ENCODE measurements around the gene ERRFI1.

Gene ERRFI1

DNA sequence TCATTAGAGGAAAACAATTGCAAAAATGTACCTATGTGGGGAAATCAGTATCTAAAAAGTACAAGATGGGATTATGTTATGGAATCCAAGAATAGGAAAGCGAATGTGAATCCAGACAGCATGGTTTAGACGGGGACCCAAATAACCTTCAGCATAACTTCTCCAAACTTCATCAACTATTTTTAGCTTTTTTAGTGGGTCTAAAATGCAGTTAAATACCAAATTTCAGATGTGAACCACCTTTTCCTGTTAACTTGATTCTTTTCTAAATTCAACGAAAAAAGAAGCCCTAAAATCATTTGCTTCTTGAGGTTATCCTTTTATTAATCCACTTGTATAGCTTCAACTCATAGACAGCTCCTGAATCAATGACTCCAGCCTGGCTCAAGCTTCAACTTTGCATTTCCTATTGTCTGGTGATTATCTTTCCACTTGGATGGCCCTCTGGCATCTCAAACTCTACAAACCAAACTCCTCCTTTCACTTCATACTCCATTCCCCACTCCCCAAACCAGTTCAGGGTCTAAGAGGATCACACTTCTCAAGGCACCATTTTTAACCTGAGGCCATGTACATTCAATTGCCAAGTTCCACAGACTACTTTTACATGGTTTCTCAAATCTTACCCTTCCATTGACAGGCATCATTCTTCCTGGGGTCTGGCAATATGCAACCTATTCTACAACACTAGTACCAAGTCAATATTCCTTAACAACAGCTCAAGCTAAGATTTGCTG, 7.4 kb downstream of the ERRFI1 start:
- DNase-seq (ENCODE audit: low read depth in 2 of 2) = no peak

GRCh38 chr1:8017495-8018197, 8.5 kb downstream of the ERRFI1 start:
- DNase-seq (ENCODE audit: low read depth in 2 of 2) = no peak

GRCh38 chr1:8016895-8017241, 9.2 kb downstream of the ERRFI1 start:
- no peak for DNase-seq (ENCODE audit: low read depth in 2 of 2)

DNA sequence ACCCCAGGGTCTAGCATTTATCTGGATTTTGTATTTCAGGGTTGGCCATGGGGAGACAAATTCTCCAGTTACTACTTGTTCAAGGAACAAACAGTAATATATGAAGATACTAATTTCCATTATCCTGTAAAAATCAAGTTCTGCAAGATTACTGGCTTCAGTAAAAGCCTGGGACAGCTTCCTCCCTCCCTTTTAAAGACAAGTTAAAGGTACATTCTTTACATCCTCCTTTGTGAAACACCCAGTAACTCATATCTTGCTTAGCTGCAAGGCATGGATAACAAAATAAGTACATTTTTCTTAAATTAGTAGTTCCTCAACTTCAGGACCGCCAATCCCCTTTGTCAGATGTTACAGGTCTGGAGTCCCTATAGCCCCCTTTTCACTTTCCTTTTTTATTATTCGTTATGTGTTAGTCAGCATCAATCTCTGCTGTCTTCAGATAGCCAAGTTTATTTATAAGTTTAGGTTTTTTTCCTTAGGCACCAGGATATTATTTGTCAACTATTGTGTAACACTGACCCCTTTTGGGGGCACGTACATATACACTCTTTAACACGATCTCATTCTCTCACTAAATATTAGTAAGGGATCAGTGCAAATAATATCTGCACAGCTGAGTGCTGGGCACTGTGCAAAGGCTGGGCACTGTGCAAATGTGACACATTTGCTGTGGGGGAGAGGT, 9.8 kb downstream of the ERRFI1 start:
- DNase-seq (ENCODE audit: low read depth in 2 of 2) = no peak

GRCh38 chr1:8015809-8016165, 10.3 kb downstream of the ERRFI1 start:
- no peak for DNase-seq (ENCODE audit: low read depth in 2 of 2)

DNA sequence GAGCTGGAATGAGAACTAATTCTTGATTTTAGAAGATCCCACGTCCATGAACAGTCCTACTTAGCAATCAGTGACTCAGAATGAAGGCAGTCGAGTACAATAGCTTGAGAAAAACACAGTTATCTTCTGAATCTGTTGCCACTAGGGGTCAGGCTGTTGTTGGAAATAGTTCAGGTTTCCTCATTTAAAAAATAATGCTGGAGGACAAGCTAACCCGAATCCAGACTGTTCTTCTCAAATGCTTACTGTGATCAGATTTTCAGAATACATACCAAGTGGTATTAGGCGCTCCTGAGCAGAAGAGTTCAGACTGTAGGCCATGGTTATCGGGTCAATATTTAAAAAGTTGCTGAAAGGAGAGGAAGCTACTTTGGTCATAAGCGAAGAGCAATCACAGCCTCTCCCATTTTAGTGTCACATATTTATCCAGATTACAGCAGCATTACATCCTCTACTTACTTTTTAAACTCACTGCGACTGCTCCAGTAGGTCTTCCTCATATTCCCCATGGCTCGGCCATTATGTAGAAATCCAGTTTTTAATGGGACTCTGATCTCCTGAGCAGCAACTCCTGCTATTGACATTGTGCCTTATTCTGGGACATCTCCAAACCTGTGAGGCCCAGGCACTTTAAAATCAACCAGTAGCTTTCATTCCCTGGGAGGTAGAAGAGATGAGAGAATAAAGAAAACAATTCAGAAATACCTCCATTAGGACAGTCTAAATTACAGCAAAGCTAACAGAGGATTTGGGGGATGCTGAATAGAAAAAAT, 10.9 kb downstream of the ERRFI1 start:
- no peak for DNase-seq (ENCODE audit: low read depth in 2 of 2)

- DNase-seq (ENCODE audit: low read depth in 2 of 2) = no peak
Observed at GRCh38 chr1:8014381-8014988, 11.6 kb downstream of the ERRFI1 start.

- DNase-seq (ENCODE audit: low read depth in 2 of 2) = no peak
Observed at GRCh38 chr1:8013800-8014199, 12.3 kb downstream of the ERRFI1 start.

- DNase-seq (ENCODE audit: low read depth in 2 of 2) = no peak
Observed at GRCh38 chr1:8013399-8013798, 12.7 kb downstream of the ERRFI1 start.

DNA sequence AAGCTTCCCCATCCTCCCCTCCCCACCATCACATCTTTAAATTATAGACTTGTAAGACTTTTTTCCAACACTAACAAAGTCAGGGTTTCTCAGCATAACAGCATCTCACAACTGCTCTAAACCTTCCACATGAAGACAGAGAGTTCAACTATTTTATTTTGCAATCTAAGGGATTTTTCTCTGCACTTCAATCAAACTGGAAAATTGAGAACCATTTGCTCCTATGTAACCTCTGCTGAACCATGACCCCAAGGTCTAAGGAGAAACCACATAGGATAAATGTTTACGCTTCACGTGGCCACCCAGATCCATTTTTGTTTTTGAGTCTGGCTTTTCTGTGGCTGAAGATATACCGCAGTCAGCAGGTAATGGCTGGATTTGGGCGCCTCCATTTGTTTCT, 13.2 kb downstream of the ERRFI1 start:
- DNase-seq (ENCODE audit: low read depth in 2 of 2) = no peak

DNA sequence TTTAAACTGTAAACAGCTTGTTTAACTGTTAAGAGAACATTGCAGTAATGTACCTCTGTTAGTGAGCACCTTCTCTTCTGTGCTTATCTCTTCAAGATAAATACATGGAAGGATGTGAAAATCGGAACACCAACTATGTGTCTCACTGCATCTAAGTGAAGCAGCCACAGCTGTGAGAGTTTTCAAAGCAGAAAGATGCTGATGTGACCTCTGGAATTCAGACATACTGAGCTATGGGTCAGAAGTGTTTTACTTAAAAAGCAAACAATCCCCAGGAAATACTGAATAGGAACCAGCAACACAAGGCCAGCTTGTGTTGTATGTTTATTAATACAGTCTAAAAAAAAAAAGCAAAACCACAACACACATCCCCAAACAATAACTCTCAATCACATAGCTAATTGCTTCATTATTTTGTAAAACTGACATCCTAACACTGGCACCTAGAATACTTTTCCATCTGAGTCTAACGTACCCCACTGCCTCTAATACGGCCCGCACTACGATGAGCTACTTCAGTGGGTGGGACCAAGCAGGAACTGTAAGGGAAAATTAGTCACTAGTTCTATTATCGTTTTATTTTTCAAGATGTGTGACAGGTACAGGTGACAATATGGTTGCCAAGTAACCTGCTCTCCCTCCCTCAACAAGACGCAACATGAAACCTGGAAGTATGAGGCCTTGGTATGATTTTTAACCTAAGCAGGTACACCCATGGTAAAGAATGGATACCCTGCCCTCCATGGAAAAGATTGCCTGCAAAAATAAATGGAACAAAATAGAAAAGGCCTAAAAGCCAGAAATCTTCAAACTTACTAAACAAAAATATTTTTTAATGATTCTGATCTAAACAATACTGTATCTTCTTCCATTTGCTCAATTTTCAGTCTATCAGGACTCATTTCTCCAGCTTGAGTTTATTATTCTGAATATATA, 13.9 kb downstream of the ERRFI1 start:
- no peak for DNase-seq (ENCODE audit: low read depth in 2 of 2)

- no peak for DNase-seq (ENCODE audit: low read depth in 2 of 2)
Observed at GRCh38 chr1:8011016-8011415, 15.1 kb downstream of the ERRFI1 start.

GRCh38 chr1:8010080-8010664, 15.9 kb downstream of the ERRFI1 start:
- DNase-seq (ENCODE audit: low read depth in 2 of 2) = no peak

DNA sequence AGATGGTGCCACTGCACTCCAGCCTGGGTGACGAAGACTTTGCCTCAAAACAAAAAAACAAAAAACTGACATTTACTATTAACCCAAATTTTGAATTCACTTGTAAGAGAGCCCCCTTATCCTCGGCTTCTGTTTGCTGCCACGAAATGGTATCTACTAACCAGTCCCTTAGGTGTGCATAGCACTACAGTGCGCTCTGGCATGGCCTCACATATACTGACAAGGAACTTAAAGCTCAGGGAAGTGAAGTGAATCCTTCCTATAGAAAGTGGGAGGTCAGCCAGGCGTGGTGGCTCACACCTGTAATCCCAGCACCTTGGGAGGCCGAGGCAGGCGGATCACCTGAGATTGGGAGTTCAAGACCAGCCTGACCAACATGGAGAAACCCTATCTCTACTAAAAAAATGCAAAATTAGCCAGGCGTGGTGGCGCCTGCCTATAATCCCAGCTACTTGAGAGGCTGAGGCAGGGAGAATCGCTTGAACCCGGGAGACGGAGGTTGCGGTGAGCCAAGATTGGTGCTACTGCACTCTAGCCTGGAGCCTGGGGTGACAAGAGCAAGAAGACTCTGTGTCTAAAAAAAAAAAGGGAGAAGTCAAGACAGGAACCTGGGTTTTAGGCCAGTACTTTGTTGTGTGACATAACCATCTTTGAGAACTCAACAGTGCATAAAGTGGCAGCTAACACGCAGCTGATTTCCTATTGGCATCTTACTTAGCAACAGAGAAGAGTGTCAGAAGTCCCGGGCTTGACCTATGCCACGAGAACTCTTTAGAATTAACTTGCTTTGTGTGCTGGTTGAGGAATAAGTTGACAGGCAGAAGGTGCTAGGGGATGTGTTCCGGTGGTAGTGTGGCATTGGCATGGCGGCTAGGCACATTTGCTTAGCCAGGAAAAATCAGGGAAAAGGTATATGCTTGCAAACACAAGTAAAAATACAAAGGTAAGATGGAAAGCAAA, 16.8 kb downstream of the ERRFI1 start:
- DNase-seq (ENCODE audit: low read depth in 2 of 2) = no peak

- DNase-seq (ENCODE audit: low read depth in 2 of 2) = no peak
Observed at GRCh38 chr1:8006037-8006963, 19.8 kb downstream of the ERRFI1 start.

DNA sequence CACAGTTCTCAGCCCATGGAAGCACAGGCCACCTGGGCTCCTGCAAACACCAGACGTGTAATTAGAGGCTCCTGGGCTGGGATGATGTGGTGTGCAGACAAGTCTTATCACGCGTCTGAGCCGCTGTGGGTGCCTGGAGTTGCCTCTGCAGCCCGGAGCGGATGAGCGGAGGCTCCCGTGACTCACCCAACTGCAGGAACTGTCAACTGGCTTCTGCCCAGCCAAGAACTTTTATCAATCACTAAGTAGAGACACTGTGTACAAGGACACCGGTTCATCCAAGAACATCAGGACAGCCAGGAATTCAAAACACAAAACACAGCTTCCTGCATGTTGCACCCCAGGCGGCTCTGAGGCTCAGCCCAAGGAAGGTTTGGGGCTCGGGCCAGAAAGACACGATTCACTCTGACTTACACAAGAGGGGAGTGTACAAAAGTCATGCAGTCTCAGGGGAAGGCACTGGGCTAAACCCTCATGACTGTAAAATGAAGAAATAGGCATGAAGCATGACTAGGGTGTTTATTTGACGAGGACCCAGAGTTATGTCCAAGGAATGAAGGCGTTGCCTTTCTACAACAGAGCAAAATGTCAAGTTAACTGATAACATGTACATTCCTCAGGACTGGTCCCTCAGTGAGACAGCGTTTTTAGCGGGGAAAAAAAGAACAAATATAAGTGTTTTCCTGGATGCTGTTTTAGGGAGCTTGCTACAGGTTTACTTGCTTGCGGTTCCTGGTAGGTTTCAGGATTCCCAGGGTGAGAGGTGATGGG, 21.1 kb downstream of the ERRFI1 start:
- DNase-seq (ENCODE audit: low read depth in 2 of 2) = no peak

GRCh38 chr1:8004113-8004802, 21.9 kb downstream of the ERRFI1 start:
- DNase-seq (ENCODE audit: low read depth in 2 of 2) = no peak

All from stimulated activated CD4-positive, alpha-beta T cell treated with anti-CD3 and anti-CD28 coated beads, Interleukin-12 subunit alpha, Interleukin-12 subunit beta, amount 100 ng/mL, for 24 hours (primary cell).